AG09309 (cell line): ENCODE results near the gene PRKAR1B.

Experiments used
- DNase-seq: peaks from one replicate; pipeline ENCODE4 v3.0.0-alpha.2; 2010; ENCODE audit warnings: low read depth
- H3K4me3 ChIP-seq: 2 replicates; pipeline ENCODE4 v1.5.1; 2011; ENCODE audit warnings: mild to moderate bottlenecking, low read depth, low read length, moderate library complexity; ENCODE audit not compliant: control insufficient read depth
- CTCF ChIP-seq: IDR thresholded peaks from 2 replicates; pipeline ENCODE4 v1.5.1; 2011; ENCODE audit warnings: mild to moderate bottlenecking, low read depth, low read length, inconsistent platforms; ENCODE audit not compliant: insufficient read depth, control insufficient read depth; ENCODE audit errors: missing control alignments

PRKAR1B gene

GRCh38 chr7:534075-534474, 193.0 kb downstream of the PRKAR1B start:
- DNase-seq, result no peak
- H3K4me3 ChIP-seq, result no peak overlapping the region
- TF ChIP-seq CTCF, result no peak

GRCh38 chr7:533266-533665, 193.8 kb downstream of the PRKAR1B start:
- H3K4me3 ChIP-seq, result no peak overlapping the region
- no peak for DNase-seq
- TF ChIP-seq CTCF, result no peak

- no peak for TF ChIP-seq CTCF
- no peak for DNase-seq
- no peak overlapping the region for H3K4me3 ChIP-seq
Measured at GRCh38 chr7:532379-533143, 194.5 kb downstream of the PRKAR1B start.

GRCh38 chr7:531777-532176, 195.3 kb downstream of the PRKAR1B start:
- no peak overlapping the region for H3K4me3 ChIP-seq
- no peak for DNase-seq
- no peak for TF ChIP-seq CTCF

- DNase-seq, result no peak
- no peak for TF ChIP-seq CTCF
- H3K4me3 ChIP-seq, result no peak overlapping the region
Measured at GRCh38 chr7:528451-528850, 198.6 kb downstream of the PRKAR1B start.

- no peak for TF ChIP-seq CTCF
- no peak for DNase-seq
- no peak overlapping the region for H3K4me3 ChIP-seq
Measured at GRCh38 chr7:527723-528122, 199.4 kb downstream of the PRKAR1B start.

- H3K4me3 ChIP-seq, result no peak overlapping the region
- no peak for TF ChIP-seq CTCF
- no peak for DNase-seq
Measured at GRCh38 chr7:526460-527034, 200.5 kb downstream of the PRKAR1B start.
